Raji (cell line): ENCODE results near the gene KBTBD12.

Experiments used
- POLR2A ChIP-seq: IDR thresholded peaks from 2 replicates; pipeline ENCODE4 v1.6.1; 2011; ENCODE audit warnings: low read depth, low read length, control low read depth; ENCODE audit not compliant: insufficient read depth

The KBTBD12 gene

GRCh38 chr3:127929818-127930413, 14.9 kb downstream of the KBTBD12 start:
- no peak for TF ChIP-seq POLR2A

GRCh38 chr3:127933396-127933795, 18.4 kb downstream of the KBTBD12 start:
- no peak for TF ChIP-seq POLR2A

GRCh38 chr3:127938800-127939199, 23.8 kb downstream of the KBTBD12 start:
- no peak for TF ChIP-seq POLR2A

- no peak for TF ChIP-seq POLR2A
Observed at GRCh38 chr3:127940116-127940515, 25.1 kb downstream of the KBTBD12 start.

- TF ChIP-seq POLR2A: no peak
Observed at GRCh38 chr3:127942613-127943012, 27.6 kb downstream of the KBTBD12 start.

GRCh38 chr3:127948211-127948610, 33.2 kb downstream of the KBTBD12 start:
- TF ChIP-seq POLR2A: no peak

GRCh38 chr3:127949446-127950055, 34.5 kb downstream of the KBTBD12 start:
- TF ChIP-seq POLR2A: no peak

- no peak for TF ChIP-seq POLR2A
Observed at GRCh38 chr3:127951276-127951675, 36.2 kb downstream of the KBTBD12 start.

GRCh38 chr3:127953091-127954035, 38.3 kb downstream of the KBTBD12 start:
- TF ChIP-seq POLR2A: no peak

- TF ChIP-seq POLR2A: no peak
Observed at GRCh38 chr3:127954640-127955039, 39.6 kb downstream of the KBTBD12 start.

GRCh38 chr3:127955728-127956127, 40.7 kb downstream of the KBTBD12 start:
- TF ChIP-seq POLR2A: no peak

GRCh38 chr3:127959041-127959440, 44.0 kb downstream of the KBTBD12 start:
- no peak for TF ChIP-seq POLR2A

- TF ChIP-seq POLR2A: no peak
Observed at GRCh38 chr3:127959873-127960272, 44.8 kb downstream of the KBTBD12 start.

- no peak for TF ChIP-seq POLR2A
Observed at GRCh38 chr3:127960421-127960965, 45.5 kb downstream of the KBTBD12 start.

GRCh38 chr3:127961124-127961523, 46.1 kb downstream of the KBTBD12 start:
- TF ChIP-seq POLR2A: no peak
